Keratinocyte (primary cell): ENCODE results near the gene GALNT13. TPM values are rescaled to one million over a fixed set of nuclear protein-coding genes. Genes with fewer than 3 reads are reported as not detected.

Source experiments
- DNase-seq: peaks from one replicate; pipeline ENCODE4 v3.0.0-alpha.2; 2011; ENCODE audit warnings: low read depth, missing footprints, low spot score
- FAIRE-seq: peaks from 2 replicates; lab custom pipeline; 2011; peaks lifted over from hg19 to GRCh38; lab: Jason Lieb, UNC
- H2AFZ ChIP-seq: 2 replicates; pipeline ENCODE4 v1.6.0; 2012; ENCODE audit warnings: low read length, control low read depth, inconsistent platforms; ENCODE audit not compliant: control insufficient read depth
- H3K27ac ChIP-seq: 2 replicates; pipeline ENCODE4 v1.5.1; 2011; ENCODE audit warnings: low read length; ENCODE audit not compliant: control insufficient read depth, insufficient read depth
- H3K27me3 ChIP-seq: 3 replicates; pipeline ENCODE4 v1.6.0; 2011; ENCODE audit warnings: low read length; ENCODE audit not compliant: control insufficient read depth, insufficient read depth; ENCODE audit errors: extremely low read depth
- H3K36me3 ChIP-seq, 2 experiments: 2 replicates in 1 of 2; 3 replicates in 1 of 2; pipeline ENCODE4 v1.5.1; 2011; ENCODE audit warnings: low read length in 2 of 2, mild to moderate bottlenecking in 1 of 2; ENCODE audit not compliant: control insufficient read depth in 2 of 2, insufficient read depth in 2 of 2; ENCODE audit errors: extremely low read depth in 1 of 2
- H3K4me1 ChIP-seq: 3 replicates; pipeline ENCODE4 v1.5.1; 2011; ENCODE audit warnings: low read length; ENCODE audit not compliant: control insufficient read depth, insufficient read depth; ENCODE audit errors: extremely low read depth
- H3K4me2 ChIP-seq: 3 replicates; pipeline ENCODE4 v1.6.0; 2011; ENCODE audit warnings: low read depth, low read length; ENCODE audit not compliant: control insufficient read depth, insufficient read depth; ENCODE audit errors: extremely low read depth
- H3K4me3 ChIP-seq, 3 experiments: fragments of 200-600 bp in 1 of 3; sonication (generic) in 1 of 3; 2 replicates in 2 of 3; 3 replicates in 1 of 3; pipeline ENCODE4 v1.5.1; 2011 to 2016; ENCODE audit warnings: low read length in 3 of 3, mild to moderate bottlenecking in 3 of 3, control low read depth in 2 of 3, inconsistent platforms in 1 of 3, low read depth in 1 of 3, mixed read lengths in 1 of 3, mixed run types in 1 of 3, moderate library complexity in 1 of 3; ENCODE audit not compliant: control insufficient read depth in 2 of 3, insufficient read depth in 2 of 3; ENCODE audit errors: extremely low read depth in 1 of 3
- H3K79me2 ChIP-seq: 2 replicates; pipeline ENCODE4 v1.6.0; 2012; ENCODE audit warnings: low read length; ENCODE audit not compliant: control insufficient read depth, insufficient read depth
- H3K9ac ChIP-seq: 3 replicates; pipeline ENCODE4 v1.6.0; 2011; ENCODE audit warnings: low read length; ENCODE audit not compliant: control insufficient read depth, insufficient read depth; ENCODE audit errors: extremely low read depth
- H3K9me1 ChIP-seq: 3 replicates; pipeline ENCODE4 v1.6.0; 2011; ENCODE audit warnings: low read length; ENCODE audit not compliant: control insufficient read depth, insufficient read depth; ENCODE audit errors: extremely low read depth
- H3K9me3 ChIP-seq: 2 replicates; pipeline ENCODE4 v1.5.1; 2012; ENCODE audit warnings: low read depth, low read length; ENCODE audit not compliant: control insufficient read depth
- H4K20me1 ChIP-seq: 3 replicates; pipeline ENCODE4 v1.6.0; 2011; ENCODE audit warnings: low read length; ENCODE audit not compliant: control insufficient read depth, insufficient read depth; ENCODE audit errors: extremely low read depth
- CTCF ChIP-seq, 3 experiments: IDR thresholded peaks in 1 of 3; conservative IDR thresholded peaks in 1 of 3; optimal IDR thresholded peaks in 1 of 3; 2 replicates in 2 of 3; 3 replicates in 1 of 3; pipeline versions ENCODE3 to v1.5.1; 2011; ENCODE audit warnings: low read length in 3 of 3, mild to moderate bottlenecking in 3 of 3, moderate library complexity in 2 of 3, control low read depth in 1 of 3, inconsistent platforms in 1 of 3; ENCODE audit not compliant: insufficient read depth in 2 of 3; ENCODE audit errors: extremely low read depth in 1 of 3
- EZH2 ChIP-seq: IDR thresholded peaks from one replicate; pipeline ENCODE4 v1.6.1; 2012; ENCODE audit warnings: inconsistent platforms, mild to moderate bottlenecking, low read length, moderate library complexity
- dilution Hi-C: fragments of 300-500 bp; cut with MboI; formaldehyde crosslinking; loops from one replicate; pipeline ENCODE4 v1.7.0; 2020; ENCODE audit warnings: low sequenced_read_pairs; ENCODE audit not compliant: extremely low pct_ligation_motif_present
- polyA plus RNA-seq, 5 experiments: library from polyadenylated mRNA; depleted of rRNA in 3 of 5; stranded (reverse) in 3 of 5; stranded (forward) in 1 of 5; unstranded in 1 of 5; fragments of >200 nt; gene quantifications; 1 replicate in 1 of 5; 2 replicates in 3 of 5; 3 replicates in 1 of 5; pipeline versions ENCODE4 v1.2.1 to v1.2.3, GENCODE V29; 2011 to 2012; ENCODE audit warnings: missing spikeins in 2 of 5, low read depth in 1 of 5, low replicate concordance in 1 of 5

GALNT13 gene
- polyA plus RNA-seq, 1 donor (not counting 4 experiments of a cell fraction or from before 2014, with no cell fraction given) = not detected

- no peak for FAIRE-seq
Observed at GRCh38 chr2:153858250-153858649, 13.5 kb upstream of the GALNT13 start.

GRCh38 chr2:153864022-153864421 lies 7.7 kb upstream of the GALNT13 start:
- Histone ChIP-seq H3K4me3 (no peak overlapping the region), H3K79me2 (no peaks in the 10 kb centered on the region), H2AFZ (no peak overlapping the region), H3K9ac (no peak overlapping the region), H3K4me2 (no peak overlapping the region), H3K4me1 (no peaks in the 10 kb centered on the region), H4K20me1 (no peaks in the 10 kb centered on the region), H3K27ac (no peak overlapping the region), H3K9me3 (no peaks in the 10 kb centered on the region), H3K36me3 (no peaks in the 10 kb centered on the region), H3K9me1 (no peaks in the 10 kb centered on the region), H3K27me3 (no peaks in the 10 kb centered on the region)
- TF ChIP-seq CTCF (optimal IDR thresholded peaks at IDR 0.05 in 1 of 3, IDR thresholded peaks at IDR 0.05 in 1 of 3, conservative IDR thresholded peaks at IDR 0.05 in 1 of 3; ENCODE audit: extremely low read depth in 1 of 3, insufficient read depth in 2 of 3, low read length in 3 of 3) = no peak
- no peak for TF ChIP-seq EZH2
- FAIRE-seq = no peak
- dilution Hi-C loops = no loop called here
- DNase-seq = no peak

More at GRCh38 chr2:153858250-153858649, 13.5 kb upstream of the GALNT13 start:
- no peak for DNase-seq
- H3K4me3 ChIP-seq = no peak overlapping the region
- H3K9ac ChIP-seq = no peak overlapping the region
- no peaks in the 10 kb centered on the region for H3K9me1 ChIP-seq
- H3K4me1 ChIP-seq = no peaks in the 10 kb centered on the region
- H3K4me2 ChIP-seq = no peak overlapping the region
- dilution Hi-C loops = no loop called here
- H3K27me3 ChIP-seq = no peaks in the 10 kb centered on the region
- TF ChIP-seq EZH2 (no peak), CTCF (optimal IDR thresholded peaks at IDR 0.05 in 1 of 3, IDR thresholded peaks at IDR 0.05 in 1 of 3, conservative IDR thresholded peaks at IDR 0.05 in 1 of 3; ENCODE audit: extremely low read depth in 1 of 3, insufficient read depth in 2 of 3, low read length in 3 of 3) (no peak)
- H4K20me1 ChIP-seq = no peaks in the 10 kb centered on the region
- no peak overlapping the region for H2AFZ ChIP-seq
- H3K9me3 ChIP-seq = no peaks in the 10 kb centered on the region
- H3K27ac ChIP-seq = no peak overlapping the region
- no peaks in the 10 kb centered on the region for H3K36me3 ChIP-seq
- no peaks in the 10 kb centered on the region for H3K79me2 ChIP-seq
